GM12872 (cell line): ENCODE data around the gene OR51I1.

Experiments
- TF ChIP-seq, protein P1 (sequence below): IDR thresholded peaks from 3 replicates; pipeline ENCODE4 v1.5.1; 2011; ENCODE audit warnings: low read depth, mild to moderate bottlenecking, low read length, moderate library complexity; ENCODE audit not compliant: insufficient read depth

Gene OR51I1

GRCh38 chr11:5473921-5474320, 32.6 kb upstream of the OR51I1 start:
- TF ChIP-seq, protein P1, sequence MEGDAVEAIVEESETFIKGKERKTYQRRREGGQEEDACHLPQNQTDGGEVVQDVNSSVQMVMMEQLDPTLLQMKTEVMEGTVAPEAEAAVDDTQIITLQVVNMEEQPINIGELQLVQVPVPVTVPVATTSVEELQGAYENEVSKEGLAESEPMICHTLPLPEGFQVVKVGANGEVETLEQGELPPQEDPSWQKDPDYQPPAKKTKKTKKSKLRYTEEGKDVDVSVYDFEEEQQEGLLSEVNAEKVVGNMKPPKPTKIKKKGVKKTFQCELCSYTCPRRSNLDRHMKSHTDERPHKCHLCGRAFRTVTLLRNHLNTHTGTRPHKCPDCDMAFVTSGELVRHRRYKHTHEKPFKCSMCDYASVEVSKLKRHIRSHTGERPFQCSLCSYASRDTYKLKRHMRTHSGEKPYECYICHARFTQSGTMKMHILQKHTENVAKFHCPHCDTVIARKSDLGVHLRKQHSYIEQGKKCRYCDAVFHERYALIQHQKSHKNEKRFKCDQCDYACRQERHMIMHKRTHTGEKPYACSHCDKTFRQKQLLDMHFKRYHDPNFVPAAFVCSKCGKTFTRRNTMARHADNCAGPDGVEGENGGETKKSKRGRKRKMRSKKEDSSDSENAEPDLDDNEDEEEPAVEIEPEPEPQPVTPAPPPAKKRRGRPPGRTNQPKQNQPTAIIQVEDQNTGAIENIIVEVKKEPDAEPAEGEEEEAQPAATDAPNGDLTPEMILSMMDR = no peak

DNA sequence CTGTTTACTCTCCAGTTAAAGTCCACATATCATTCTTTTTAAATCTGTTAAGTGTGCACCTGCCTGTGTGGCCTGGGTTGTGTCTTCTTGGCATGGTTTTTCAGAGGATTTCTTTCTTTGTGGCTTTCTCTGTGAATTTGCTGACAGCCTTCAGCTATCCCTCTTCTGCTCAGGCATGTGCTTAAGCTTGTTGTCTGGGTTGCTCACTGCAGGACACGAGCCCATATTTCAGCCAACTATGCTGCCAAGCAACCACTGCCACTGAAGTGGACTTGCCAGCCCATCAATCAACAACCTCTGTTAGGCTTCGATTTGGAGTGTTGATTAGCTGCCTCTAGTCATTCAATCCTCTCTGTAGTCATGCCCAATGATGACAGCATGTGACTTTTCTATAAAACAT, 26.2 kb upstream of the OR51I1 start:
- TF ChIP-seq, protein P1 = no peak

DNA sequence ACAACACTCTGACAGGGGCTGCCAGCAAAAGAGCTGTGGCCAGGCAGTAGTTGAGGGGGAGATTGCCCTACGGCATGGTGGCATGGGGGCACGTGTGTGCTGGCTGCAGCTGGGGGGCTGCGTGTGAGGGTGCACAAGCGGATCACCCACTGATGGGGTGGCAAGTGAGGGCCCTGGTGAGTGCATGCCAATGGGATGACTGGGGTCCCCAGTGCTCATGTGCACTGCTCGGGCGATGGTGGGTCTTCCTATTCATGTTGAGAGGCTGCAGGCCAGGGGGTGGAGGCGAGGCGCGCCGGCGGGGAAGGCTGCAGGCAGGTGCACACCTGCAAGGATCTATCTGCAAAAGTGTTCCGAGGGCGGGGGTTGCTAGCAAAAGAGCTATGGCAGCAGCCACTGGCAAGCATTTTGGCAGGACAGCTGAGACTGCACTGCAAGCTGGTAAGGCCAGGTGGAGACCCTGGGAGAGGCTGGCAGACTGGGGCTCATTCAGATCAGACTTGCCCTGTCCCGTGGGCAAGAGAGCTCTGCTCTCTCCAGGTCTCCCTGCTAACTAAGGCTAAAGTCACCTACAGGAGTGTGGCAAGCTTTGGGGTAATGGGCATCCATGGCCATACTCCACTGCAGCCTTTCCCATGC, 19.8 kb upstream of the OR51I1 start:
- TF ChIP-seq, protein P1 = no peak

DNA sequence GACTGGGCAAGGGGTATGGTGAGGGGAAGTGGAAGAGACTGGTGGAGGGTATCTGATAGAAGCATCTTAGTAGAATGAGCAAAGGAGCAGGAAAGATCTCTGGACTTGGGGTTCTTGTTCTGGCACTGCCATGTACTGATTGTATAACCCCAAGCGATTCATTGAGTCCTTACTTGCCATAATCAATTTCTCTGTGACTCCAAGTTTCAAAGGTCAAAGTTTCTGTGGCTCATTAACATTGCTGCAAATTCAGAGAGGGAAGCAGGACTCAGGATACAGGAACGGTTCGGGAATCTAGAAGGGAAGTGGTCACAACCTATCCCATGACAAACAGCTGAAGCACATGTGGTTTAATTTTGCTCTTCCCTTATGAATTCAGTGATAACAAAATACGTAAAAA, 8.1 kb upstream of the OR51I1 start:
- TF ChIP-seq, protein P1 = no peak

DNA sequence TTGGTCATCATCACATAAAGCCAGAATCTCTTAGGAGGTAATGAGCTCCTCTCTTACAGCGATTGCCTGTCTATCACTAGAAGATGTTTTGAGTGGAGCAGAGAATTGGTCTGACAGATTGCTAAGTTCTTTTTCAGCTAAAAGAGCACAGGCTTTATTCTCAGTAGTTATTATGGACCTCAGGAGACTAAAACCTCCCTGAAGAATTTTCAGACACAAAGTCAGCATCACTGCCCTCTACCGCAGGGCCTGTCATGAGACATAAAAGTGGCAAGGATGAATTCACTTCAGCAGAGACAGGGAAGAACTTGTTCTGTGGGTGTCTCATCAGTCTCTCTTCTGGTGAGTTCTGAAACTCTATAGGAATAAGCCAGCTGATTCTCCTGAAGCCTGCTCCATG, 7.7 kb upstream of the OR51I1 start, which contains the start of gene OR51I2:
TSS of gene OR51I2 (plus strand) at position 301 of the 400 bp plus-strand sequence. CDS start 4,166 bp downstream, outside the sequence.
- TF ChIP-seq, protein P1 = no peak

- TF ChIP-seq, protein P1 = no peak
Observed at GRCh38 chr11:5443835-5444393, 2.6 kb upstream of the OR51I1 start.

GRCh38 chr11:5423131-5423530, 18.2 kb downstream of the OR51I1 start:
- TF ChIP-seq, protein P1 = no peak
